Vagina (tissue), 2 donors: ENCODE measurements around the gene LHFPL2. TPM values are rescaled to one million over a fixed set of nuclear protein-coding genes. Genes with fewer than 3 reads are reported as not detected.

Source experiments
- DNase-seq, 2 donors: peaks; one replicate each; pipeline ENCODE4 v3.0.0-alpha.2; 2017; ENCODE audit errors: extremely low spot score in 2 of 2
- H3K27ac ChIP-seq: fragments of 200-600 bp; sonication (generic); one replicate; pipeline ENCODE4 v1.5.1; 2019
- H3K27me3 ChIP-seq: fragments of 200-600 bp; sonication (generic); one replicate; pipeline ENCODE4 v1.5.1; 2019
- H3K36me3 ChIP-seq, 2 donors: fragments of 200-600 bp; sonication (generic); one replicate each; pipeline ENCODE4 v1.5.1; 2017 to 2019
- H3K4me1 ChIP-seq: fragments of 200-600 bp; sonication (generic); one replicate; pipeline ENCODE4 v1.5.1; 2019
- H3K4me3 ChIP-seq, 2 donors: fragments of 200-600 bp; sonication (generic); 1 replicate in 1 of 2; 2 replicates in 1 of 2; pipeline ENCODE4 v1.5.1; 2016 to 2019
- H3K9me3 ChIP-seq: fragments of 200-600 bp; sonication (generic); one replicate; pipeline ENCODE4 v1.5.1; 2019
- CTCF ChIP-seq, 3 experiments: fragments of 450-650 bp in 2 of 3; fragments of 200-600 bp in 1 of 3; sonication (generic) in 1 of 3; IDR thresholded peaks; one replicate each; pipeline ENCODE4 v1.5.1; 2017 to 2019; ENCODE audit warnings: antibody characterized with exemption in 3 of 3, mild to moderate bottlenecking in 2 of 3, moderate library complexity in 2 of 3
- POLR2A ChIP-seq, 2 donors: fragments of 450-650 bp; IDR thresholded peaks; one replicate each; pipeline ENCODE4 v1.6.1; 2017; ENCODE audit warnings: antibody characterized with exemption in 2 of 2, mild to moderate bottlenecking in 2 of 2, moderate library complexity in 2 of 2
- POLR2AphosphoS5 ChIP-seq, 2 donors: sonication (generic); formaldehyde crosslinking; IDR thresholded peaks; one replicate each; pipeline ENCODE4 v1.9.0; 2017; ENCODE audit warnings: antibody characterized with exemption in 2 of 2, mild to moderate bottlenecking in 2 of 2, low read depth in 1 of 2; ENCODE audit not compliant: insufficient read depth in 1 of 2
- intact Hi-C: fragments of 100-400 bp; cut with DNase I; formaldehyde crosslinking; loops from one replicate; pipeline ENCODE4 v1.15.1; 2023
- total RNA-seq: library from RNA; depleted of rRNA; stranded (reverse); fragments of >200 nt; gene quantifications from one replicate; pipeline ENCODE4 v1.2.3, GENCODE V29; 2016

LHFPL2 gene
- total RNA-seq, 1 donor from 2014 or later = 24.8 TPM

- TF ChIP-seq POLR2AphosphoS5 (IDR thresholded peaks at IDR 0.05; ENCODE audit: insufficient read depth in 1 of 2, low read depth in 1 of 2) (no peak), CTCF (IDR thresholded peaks at IDR 0.05) (no peak), POLR2A (IDR thresholded peaks at IDR 0.05) (no peak)
- H3K36me3 ChIP-seq = no peaks in the 10 kb centered on the region
- DNase-seq = no peak
- H3K9me3 ChIP-seq = no peaks in the 10 kb centered on the region
- H3K4me1 ChIP-seq = peaks cover 25% of the 10 kb centered on the region
- no peak overlapping the region for H3K4me3 ChIP-seq
- H3K27me3 ChIP-seq = no peaks in the 10 kb centered on the region
- intact Hi-C loops = no loop called here
- no peak overlapping the region for H3K27ac ChIP-seq
Measured at GRCh38 chr5:78538240-78538850, 110.2 kb downstream of the LHFPL2 start.

- Histone ChIP-seq H3K36me3 (no peaks in the 10 kb centered on the region), H3K9me3 (no peaks in the 10 kb centered on the region), H3K4me1 (peaks cover 25% of the 10 kb centered on the region), H3K27me3 (no peaks in the 10 kb centered on the region), H3K4me3 (no peak overlapping the region), H3K27ac (no peak overlapping the region)
- intact Hi-C loops = no loop called here
- no peak for DNase-seq
- TF ChIP-seq CTCF (IDR thresholded peaks at IDR 0.05) (peak; percentile 7 to 36 (median 32)), POLR2AphosphoS5 (IDR thresholded peaks at IDR 0.05; ENCODE audit: insufficient read depth in 1 of 2, low read depth in 1 of 2) (no peak), POLR2A (IDR thresholded peaks at IDR 0.05) (no peak)
Measured at GRCh38 chr5:78537821-78538220, 110.8 kb downstream of the LHFPL2 start.

- intact Hi-C loops = no loop called here
- Histone ChIP-seq H3K9me3 (no peaks in the 10 kb centered on the region), H3K27ac (no peak overlapping the region), H3K27me3 (no peaks in the 10 kb centered on the region), H3K4me1 (peaks cover 25% of the 10 kb centered on the region), H3K4me3 (no peak overlapping the region), H3K36me3 (no peaks in the 10 kb centered on the region)
- no peak for DNase-seq
- TF ChIP-seq POLR2A (IDR thresholded peaks at IDR 0.05) = no peak
- no peak for TF ChIP-seq CTCF (IDR thresholded peaks at IDR 0.05)
- TF ChIP-seq POLR2AphosphoS5 (IDR thresholded peaks at IDR 0.05; ENCODE audit: insufficient read depth in 1 of 2, low read depth in 1 of 2) = no peak
Measured at GRCh38 chr5:78537411-78537810, 111.2 kb downstream of the LHFPL2 start.

GRCh38 chr5:78536661-78537196 lies 111.8 kb downstream of the LHFPL2 start:
- Histone ChIP-seq H3K4me1 (peaks cover 25% of the 10 kb centered on the region), H3K9me3 (no peaks in the 10 kb centered on the region), H3K4me3 (no peak overlapping the region), H3K27ac (no peak overlapping the region), H3K36me3 (no peaks in the 10 kb centered on the region), H3K27me3 (no peaks in the 10 kb centered on the region)
- DNase-seq = no peak
- intact Hi-C loops = no loop called here
- TF ChIP-seq POLR2A (IDR thresholded peaks at IDR 0.05) = no peak
- TF ChIP-seq POLR2AphosphoS5 (IDR thresholded peaks at IDR 0.05; ENCODE audit: insufficient read depth in 1 of 2, low read depth in 1 of 2) = no peak
- no peak for TF ChIP-seq CTCF (IDR thresholded peaks at IDR 0.05)

- no peak for DNase-seq
- no peak for TF ChIP-seq POLR2AphosphoS5 (IDR thresholded peaks at IDR 0.05; ENCODE audit: insufficient read depth in 1 of 2, low read depth in 1 of 2)
- TF ChIP-seq POLR2A (IDR thresholded peaks at IDR 0.05) = no peak
- H3K9me3 ChIP-seq = no peaks in the 10 kb centered on the region
- no peaks in the 10 kb centered on the region for H3K36me3 ChIP-seq
- intact Hi-C loops = no loop called here
- H3K4me1 ChIP-seq = peaks cover 8% of the 10 kb centered on the region
- no peaks in the 10 kb centered on the region for H3K27me3 ChIP-seq
- H3K27ac ChIP-seq = peak overlapping the region; percentile 84
- no peak overlapping the region for H3K4me3 ChIP-seq
Measured at GRCh38 chr5:78534905-78535200, 113.7 kb downstream of the LHFPL2 start.
